ENCODE data around the gene MSX1.

DNA sequence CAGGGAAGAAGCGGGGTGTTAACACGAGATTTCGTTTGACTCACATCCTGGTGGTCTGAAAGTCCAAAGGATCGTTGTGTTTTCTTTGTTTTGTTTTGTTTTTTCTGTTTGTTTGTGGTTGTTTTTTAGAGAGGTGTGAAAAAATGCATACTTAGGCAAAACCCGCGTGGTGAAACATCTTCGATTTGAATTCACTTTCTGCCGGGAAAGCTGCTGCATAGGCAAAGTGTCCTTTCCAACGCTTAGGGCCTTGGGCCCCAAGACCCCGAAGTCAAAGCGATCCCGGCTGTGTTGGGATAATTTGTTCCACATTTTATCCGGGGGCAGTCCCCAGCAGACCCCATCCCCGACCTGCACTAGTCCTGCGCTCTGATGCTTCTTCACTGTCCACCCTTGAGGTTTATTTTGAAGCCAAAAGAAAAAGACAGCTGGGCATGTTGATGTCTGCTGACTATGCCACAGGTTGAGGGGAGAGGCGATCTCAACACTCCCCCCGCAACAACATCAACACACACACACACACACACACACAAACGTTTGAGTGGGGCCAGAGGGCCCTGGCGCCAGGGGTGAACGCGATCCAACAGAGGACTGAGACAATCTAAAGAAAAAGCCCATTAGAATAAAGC lies 2.0 kb downstream of the MSX1 start:
- TF ChIP-seq CEBPB (IDR thresholded peaks at IDR 0.05; ENCODE audit: low read depth) (no peak), ZNF274 (IDR thresholded peaks at IDR 0.05; ENCODE audit: low read depth, low read length) (no peak), FOSL1 (IDR thresholded peaks at IDR 0.05; ENCODE audit: low read depth) (no peak), ZFX (IDR thresholded peaks at IDR 0.05) (no peak), POLR2A (IDR thresholded peaks at IDR 0.05; ENCODE audit: borderline replicate concordance, extremely low read depth, insufficient read depth, insufficient read length) (no peak), EZH2phosphoT487 (IDR thresholded peaks at IDR 0.05; ENCODE audit: borderline replicate concordance) (no peak), EZH2 (IDR thresholded peaks at IDR 0.05) (no peak), JUND (IDR thresholded peaks at IDR 0.05) (no peak), YY1 (IDR thresholded peaks at IDR 0.05; ENCODE audit: extremely low read depth, insufficient replicate concordance, low read depth, low read length) (no peak), SP1 (IDR thresholded peaks at IDR 0.05; ENCODE audit: low read depth) (no peak), SIN3A (IDR thresholded peaks at IDR 0.05; ENCODE audit: low read depth) (no peak)
- TF ChIP-seq, protein P1, sequence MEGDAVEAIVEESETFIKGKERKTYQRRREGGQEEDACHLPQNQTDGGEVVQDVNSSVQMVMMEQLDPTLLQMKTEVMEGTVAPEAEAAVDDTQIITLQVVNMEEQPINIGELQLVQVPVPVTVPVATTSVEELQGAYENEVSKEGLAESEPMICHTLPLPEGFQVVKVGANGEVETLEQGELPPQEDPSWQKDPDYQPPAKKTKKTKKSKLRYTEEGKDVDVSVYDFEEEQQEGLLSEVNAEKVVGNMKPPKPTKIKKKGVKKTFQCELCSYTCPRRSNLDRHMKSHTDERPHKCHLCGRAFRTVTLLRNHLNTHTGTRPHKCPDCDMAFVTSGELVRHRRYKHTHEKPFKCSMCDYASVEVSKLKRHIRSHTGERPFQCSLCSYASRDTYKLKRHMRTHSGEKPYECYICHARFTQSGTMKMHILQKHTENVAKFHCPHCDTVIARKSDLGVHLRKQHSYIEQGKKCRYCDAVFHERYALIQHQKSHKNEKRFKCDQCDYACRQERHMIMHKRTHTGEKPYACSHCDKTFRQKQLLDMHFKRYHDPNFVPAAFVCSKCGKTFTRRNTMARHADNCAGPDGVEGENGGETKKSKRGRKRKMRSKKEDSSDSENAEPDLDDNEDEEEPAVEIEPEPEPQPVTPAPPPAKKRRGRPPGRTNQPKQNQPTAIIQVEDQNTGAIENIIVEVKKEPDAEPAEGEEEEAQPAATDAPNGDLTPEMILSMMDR (IDR thresholded peaks at IDR 0.05 in 2 of 3, conservative IDR thresholded peaks at IDR 0.05 in 1 of 3; ENCODE audit: borderline replicate concordance in 1 of 3, insufficient read depth in 1 of 3, low read depth in 2 of 3, low read length in 2 of 3) = no peak
- TF ChIP-seq, protein P2, sequence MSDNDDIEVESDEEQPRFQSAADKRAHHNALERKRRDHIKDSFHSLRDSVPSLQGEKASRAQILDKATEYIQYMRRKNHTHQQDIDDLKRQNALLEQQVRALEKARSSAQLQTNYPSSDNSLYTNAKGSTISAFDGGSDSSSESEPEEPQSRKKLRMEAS (IDR thresholded peaks at IDR 0.05) = no peak
- TF ChIP-seq, protein P3, sequence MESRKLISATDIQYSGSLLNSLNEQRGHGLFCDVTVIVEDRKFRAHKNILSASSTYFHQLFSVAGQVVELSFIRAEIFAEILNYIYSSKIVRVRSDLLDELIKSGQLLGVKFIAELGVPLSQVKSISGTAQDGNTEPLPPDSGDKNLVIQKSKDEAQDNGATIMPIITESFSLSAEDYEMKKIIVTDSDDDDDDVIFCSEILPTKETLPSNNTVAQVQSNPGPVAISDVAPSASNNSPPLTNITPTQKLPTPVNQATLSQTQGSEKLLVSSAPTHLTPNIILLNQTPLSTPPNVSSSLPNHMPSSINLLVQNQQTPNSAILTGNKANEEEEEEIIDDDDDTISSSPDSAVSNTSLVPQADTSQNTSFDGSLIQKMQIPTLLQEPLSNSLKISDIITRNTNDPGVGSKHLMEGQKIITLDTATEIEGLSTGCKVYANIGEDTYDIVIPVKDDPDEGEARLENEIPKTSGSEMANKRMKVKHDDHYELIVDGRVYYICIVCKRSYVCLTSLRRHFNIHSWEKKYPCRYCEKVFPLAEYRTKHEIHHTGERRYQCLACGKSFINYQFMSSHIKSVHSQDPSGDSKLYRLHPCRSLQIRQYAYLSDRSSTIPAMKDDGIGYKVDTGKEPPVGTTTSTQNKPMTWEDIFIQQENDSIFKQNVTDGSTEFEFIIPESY (IDR thresholded peaks at IDR 0.05; ENCODE audit: extremely low read depth, insufficient replicate concordance, low read length) = no peak

All from HCT116 (cell line).